ENCODE data around the gene MRPL44. TPM values are rescaled to one million over a fixed set of nuclear protein-coding genes. Genes with fewer than 3 reads are reported as not detected.

The MRPL44 gene
- total and polyA plus RNA-seq, 2 of the 13 experiments (the other 11 are each of a cell fraction or from before 2014, with no cell fraction given) = 38.4 to 78.0 TPM

- TF ChIP-seq ZNF710 (CRISPR knock-in tag; IDR thresholded peaks at IDR 0.05; ENCODE audit: borderline replicate concordance) (peak; percentile 56; the same call in 1 of the 2 replicates), SNAPC5 (CRISPR knock-in tag; IDR thresholded peaks at IDR 0.05; ENCODE audit: borderline replicate concordance) (no peak), PHF21A (CRISPR knock-in tag; IDR thresholded peaks at IDR 0.05) (peak; percentile 33; the same call in 1 of the 2 replicates), REPIN1 (CRISPR knock-in tag; IDR thresholded peaks at IDR 0.05; ENCODE audit: borderline replicate concordance, low read depth) (peak; percentile 39; the same call in 1 of the 2 replicates), ZNF569 (CRISPR knock-in tag; IDR thresholded peaks at IDR 0.05; ENCODE audit: borderline replicate concordance) (no peak), RBAK (CRISPR knock-in tag; IDR thresholded peaks at IDR 0.05) (0 out of 2 replicates have a peak, but pooled peaks have one; percentile 25), NFIB (CRISPR knock-in tag; IDR thresholded peaks at IDR 0.05; ENCODE audit: borderline replicate concordance) (no peak), MYPOP (CRISPR knock-in tag; IDR thresholded peaks at IDR 0.05) (no peak), RORA (CRISPR knock-in tag; IDR thresholded peaks at IDR 0.05) (no peak), MBD4 (IDR thresholded peaks at IDR 0.05; ENCODE audit: borderline replicate concordance, low read length) (no peak), IKZF1 (IDR thresholded peaks at IDR 0.05) (no peak), HMG20B (CRISPR knock-in tag; conservative IDR thresholded peaks at IDR 0.05) (no peak), BCL6 (CRISPR knock-in tag; IDR thresholded peaks at IDR 0.05) (no peak; the same call in 1 of the 2 replicates), NR2C2 (CRISPR knock-in tag; IDR thresholded peaks at IDR 0.05; ENCODE audit: borderline replicate concordance) (no peak), ZNF484 (CRISPR knock-in tag; IDR thresholded peaks at IDR 0.05; ENCODE audit: borderline replicate concordance, low read depth) (no peak), RELA (CRISPR knock-in tag; IDR thresholded peaks at IDR 0.05) (no peak), USF2 (IDR thresholded peaks at IDR 0.05; ENCODE audit: low read depth, low read length) (no peak), USF2 (CRISPR knock-in tag; IDR thresholded peaks at IDR 0.05; ENCODE audit: borderline replicate concordance) (no peak), ERF (CRISPR knock-in tag; IDR thresholded peaks at IDR 0.05) (no peak), SNAPC2 (CRISPR knock-in tag; IDR thresholded peaks at IDR 0.05) (no peak), ZBTB38 (CRISPR knock-in tag; IDR thresholded peaks at IDR 0.05) (peak; percentile 58; the same call in 1 of the 2 replicates), THAP11 (CRISPR knock-in tag; IDR thresholded peaks at IDR 0.05) (peak; percentile 26; the same call in 1 of the 2 replicates), TRIM24 (CRISPR knock-in tag; IDR thresholded peaks at IDR 0.05) (no peak), ZNF138 (CRISPR knock-in tag; IDR thresholded peaks at IDR 0.05; ENCODE audit: low read depth) (no peak), MZF1 (CRISPR knock-in tag; IDR thresholded peaks at IDR 0.05; ENCODE audit: borderline replicate concordance) (no peak), ZNF792 (CRISPR knock-in tag; IDR thresholded peaks at IDR 0.05) (no peak), ZFP36L1 (CRISPR knock-in tag; IDR thresholded peaks at IDR 0.05) (peak; percentile 80; the same call in 1 of the 2 replicates), ZNF24 (IDR thresholded peaks at IDR 0.05) (no peak)
Measured at GRCh38 chr2:223944166-223944702, 13.0 kb upstream of the MRPL44 start (continued).

Data from HepG2 (cell line).